ENCODE measurements around the gene MIPOL1.

The MIPOL1 gene

DNA sequence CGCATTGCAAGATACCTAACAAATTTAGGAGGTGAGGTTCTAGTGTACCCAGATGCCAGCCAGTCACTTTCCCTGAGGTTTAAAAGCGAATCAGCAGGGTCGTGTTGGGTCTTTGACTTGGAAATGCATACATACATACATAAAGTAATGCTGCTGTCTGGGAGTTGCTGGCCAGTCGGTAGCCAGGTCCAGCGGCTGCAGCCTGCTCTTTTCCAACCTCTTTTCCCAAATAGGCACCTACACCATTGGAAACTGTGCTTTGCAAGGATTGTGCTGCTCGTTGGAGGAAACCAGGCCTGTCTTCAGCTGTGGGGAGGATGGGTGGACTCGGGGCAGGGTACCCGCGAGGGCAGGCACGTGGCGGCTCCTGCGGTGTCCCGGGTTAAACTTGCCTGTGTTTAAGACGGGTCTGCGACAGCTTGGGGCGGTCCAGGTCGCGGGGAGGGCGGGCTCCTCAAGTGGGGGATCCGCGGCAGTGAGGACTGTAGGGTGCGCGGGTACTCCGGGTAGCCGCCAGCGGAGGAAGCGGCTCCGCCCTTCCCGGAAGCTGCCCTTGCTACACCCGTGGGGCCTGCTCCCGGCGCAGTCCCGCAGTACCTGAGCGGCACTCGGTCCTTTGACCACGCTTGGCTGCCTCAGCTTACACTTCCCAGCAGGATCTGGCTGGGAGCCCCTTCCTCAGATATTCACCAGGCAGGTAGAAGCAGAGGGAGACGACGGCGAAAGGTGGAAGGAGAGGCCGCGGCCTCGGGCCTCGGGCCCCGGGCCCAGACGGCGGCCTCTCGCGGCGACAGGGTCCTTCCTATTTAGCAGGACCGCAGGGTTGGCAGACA lies 400.4 kb downstream of the MIPOL1 start:
- no peak for ATAC-seq (replicated peaks)
- Mint-ChIP-seq H3K9me3 (peaks cover 0 to 7% of the 10 kb centered on the region in 2 donors), H3K27ac (no peak overlapping the region), H3K4me3 (no peak overlapping the region), H3K4me1 (peaks cover 12 to 32% of the 10 kb centered on the region in 2 donors), H3K27me3 (peaks cover 60 to 87% of the 10 kb centered on the region in 2 donors), H3K36me3 (peaks cover 11 to 14% of the 10 kb centered on the region in 2 donors)
- no peak for DNase-seq

- no peak for ATAC-seq (replicated peaks)
- no peak for DNase-seq
- H3K4me3 Mint-ChIP-seq, result peak overlapping the region in 1 of 2 donors; percentile 10
- peak overlapping the region; percentile 88 for H3K27ac Mint-ChIP-seq
- H3K4me1 Mint-ChIP-seq, result peaks cover 12 to 32% of the 10 kb centered on the region in 2 donors
- H3K9me3 Mint-ChIP-seq, result peaks cover 0 to 8% of the 10 kb centered on the region in 2 donors
- peaks cover 11 to 14% of the 10 kb centered on the region in 2 donors for H3K36me3 Mint-ChIP-seq
- peaks cover 67 to 92% of the 10 kb centered on the region in 2 donors for H3K27me3 Mint-ChIP-seq
Measured at GRCh38 chr14:37598747-37599506, 401.2 kb downstream of the MIPOL1 start.

- peaks cover 0 to 6% of the 10 kb centered on the region in 2 donors for H3K9me3 Mint-ChIP-seq
- ATAC-seq (replicated peaks) (no peak), DNase-seq (no peak)
- peaks cover 9 to 10% of the 10 kb centered on the region in 2 donors for H3K36me3 Mint-ChIP-seq
- peaks cover 67 to 89% of the 10 kb centered on the region in 2 donors for H3K27me3 Mint-ChIP-seq
- H3K4me1 Mint-ChIP-seq, result peaks cover 8 to 28% of the 10 kb centered on the region in 2 donors
- H3K4me3 Mint-ChIP-seq, result no peak overlapping the region
- peak overlapping the region; percentile 88 for H3K27ac Mint-ChIP-seq
Measured at GRCh38 chr14:37599507-37600368, 402.0 kb downstream of the MIPOL1 start.

- H3K9me3 Mint-ChIP-seq, result peaks cover 0 to 6% of the 10 kb centered on the region in 2 donors
- no peak overlapping the region for H3K27ac Mint-ChIP-seq
- H3K4me1 Mint-ChIP-seq, result peaks cover 4 to 21% of the 10 kb centered on the region in 2 donors
- peak overlapping the region in 1 of 2 donors; percentile 7 for H3K4me3 Mint-ChIP-seq
- DNase-seq (no peak), ATAC-seq (replicated peaks) (no peak)
- H3K36me3 Mint-ChIP-seq, result peaks cover 4 to 7% of the 10 kb centered on the region in 2 donors
- peaks cover 60 to 80% of the 10 kb centered on the region in 2 donors for H3K27me3 Mint-ChIP-seq
Measured at GRCh38 chr14:37600880-37601741, 403.4 kb downstream of the MIPOL1 start.

GRCh38 chr14:37601865-37602264 lies 404.1 kb downstream of the MIPOL1 start:
- H3K4me3 Mint-ChIP-seq, result no peak overlapping the region
- ATAC-seq (replicated peaks) (no peak), DNase-seq (no peak)
- H3K9me3 Mint-ChIP-seq, result peaks cover 0 to 6% of the 10 kb centered on the region in 2 donors
- H3K27me3 Mint-ChIP-seq, result peaks cover 54 to 73% of the 10 kb centered on the region in 2 donors
- H3K36me3 Mint-ChIP-seq, result peaks cover 4 to 7% of the 10 kb centered on the region in 2 donors
- H3K4me1 Mint-ChIP-seq, result peaks cover 0 to 17% of the 10 kb centered on the region in 2 donors
- no peak overlapping the region for H3K27ac Mint-ChIP-seq
